Neural cell (in vitro differentiated cells): ENCODE results near the gene PELI2.

Experiments
- CTCF ChIP-seq: fragments of 450-650 bp; IDR thresholded peaks from 2 replicates; pipeline ENCODE4 v1.5.1; 2014; ENCODE audit warnings: antibody characterized with exemption, mild to moderate bottlenecking, moderate library complexity; ENCODE audit not compliant: poor library complexity, severe bottlenecking
- EP300 ChIP-seq: fragments of 450-650 bp; conservative IDR thresholded peaks from 2 replicates; pipeline ENCODE4 v1.6.1; 2014; ENCODE audit warnings: antibody characterized with exemption, mild to moderate bottlenecking, moderate library complexity; ENCODE audit not compliant: poor library complexity, severe bottlenecking
- EZH2 ChIP-seq: fragments of 200-600, 300-800 bp; shearing (Covaris generic), sonication (generic); IDR thresholded peaks from 2 replicates; pipeline ENCODE4 v1.6.1; 2014; ENCODE audit warnings: antibody characterized with exemption, low read length, borderline replicate concordance, mild to moderate bottlenecking; ENCODE audit not compliant: insufficient read depth, poor library complexity, severe bottlenecking
- POLR2AphosphoS5 ChIP-seq: IDR thresholded peaks from 2 replicates; pipeline ENCODE4 v1.6.1; 2012
- RAD21 ChIP-seq: fragments of 450-650 bp; conservative IDR thresholded peaks from 2 replicates; pipeline ENCODE4 v1.6.1; 2014; ENCODE audit warnings: antibody characterized with exemption, mild to moderate bottlenecking, moderate library complexity
- REST ChIP-seq: IDR thresholded peaks from 2 replicates; pipeline ENCODE4 v1.6.1; 2012; ENCODE audit warnings: borderline replicate concordance
- TAF1 ChIP-seq: IDR thresholded peaks from 2 replicates; pipeline ENCODE4 v1.6.1; 2012; ENCODE audit warnings: low read depth

GRCh38 chr14:56340932-56341331 lies 222.7 kb downstream of the PELI2 start:
- TF ChIP-seq CTCF = no peak
- no peak for TF ChIP-seq EZH2
- TF ChIP-seq POLR2AphosphoS5 = no peak
- no peak for TF ChIP-seq RAD21
- TF ChIP-seq EP300 = no peak
- TF ChIP-seq REST = no peak
- no peak for TF ChIP-seq TAF1
